ENCODE results near the gene RREB1.

The RREB1 gene

DNA sequence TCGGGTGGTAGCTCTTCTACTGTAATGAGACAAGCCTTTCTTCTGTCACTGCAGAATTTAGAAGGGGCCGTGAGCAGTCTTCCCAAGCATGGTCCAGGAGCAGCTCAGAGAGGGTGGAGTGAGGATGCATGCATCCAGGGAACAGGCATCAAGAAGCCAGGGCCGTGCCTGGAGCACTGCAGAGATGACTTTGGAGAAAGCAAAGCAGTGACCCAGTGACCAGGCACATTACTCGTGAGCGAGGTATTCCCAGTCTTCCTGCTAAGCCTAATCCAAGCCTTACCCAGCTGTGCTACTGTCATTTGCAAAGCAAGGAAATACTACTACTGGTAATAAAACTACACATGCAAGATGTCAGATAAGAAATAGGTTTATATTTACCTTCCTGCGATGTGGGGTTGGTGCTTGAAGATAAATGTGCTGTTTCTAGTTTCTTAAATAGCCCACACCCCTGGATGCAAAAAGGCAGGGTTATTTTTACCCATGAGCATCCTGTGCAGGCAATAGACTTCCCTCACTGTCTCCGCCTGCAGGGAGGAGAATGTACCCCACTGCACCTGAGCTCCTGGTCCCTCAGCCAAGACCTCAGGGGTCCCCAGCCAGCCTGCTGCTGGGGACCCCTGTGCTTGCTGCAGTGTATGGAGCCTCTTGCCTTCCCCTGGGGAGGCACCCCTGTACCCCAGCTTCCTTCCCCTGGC lies 142.3 kb downstream of the RREB1 start:
- H3K4me2 ChIP-seq (ENCODE audit: low read depth, low read length, poor library complexity, severe bottlenecking) = no peak overlapping the region
- no peaks in the 10 kb centered on the region for H3K36me3 ChIP-seq (ENCODE audit: low read length)
- no peaks in the 10 kb centered on the region for H4K20me1 ChIP-seq (ENCODE audit: low read depth, low read length)
- no peaks in the 10 kb centered on the region for H3F3A ChIP-seq (ENCODE audit: insufficient read depth)
- no peak overlapping the region for H3K4me3 ChIP-seq (ENCODE audit: insufficient read depth, low read length, poor library complexity, severe bottlenecking)
- H2AFZ ChIP-seq (ENCODE audit: low read depth, low read length, severe bottlenecking) = no peak overlapping the region
- H3K79me2 ChIP-seq (ENCODE audit: insufficient read depth, low read length) = no peaks in the 10 kb centered on the region
- no peaks in the 10 kb centered on the region for H3K9me3 ChIP-seq (ENCODE audit: insufficient read depth, low read length)
- no peaks in the 10 kb centered on the region for H3K27me3 ChIP-seq (ENCODE audit: low read length)
- no peak for TF ChIP-seq EZH2phosphoT487 (conservative IDR thresholded peaks at IDR 0.05; ENCODE audit: low read length)
- TF ChIP-seq, protein P1, sequence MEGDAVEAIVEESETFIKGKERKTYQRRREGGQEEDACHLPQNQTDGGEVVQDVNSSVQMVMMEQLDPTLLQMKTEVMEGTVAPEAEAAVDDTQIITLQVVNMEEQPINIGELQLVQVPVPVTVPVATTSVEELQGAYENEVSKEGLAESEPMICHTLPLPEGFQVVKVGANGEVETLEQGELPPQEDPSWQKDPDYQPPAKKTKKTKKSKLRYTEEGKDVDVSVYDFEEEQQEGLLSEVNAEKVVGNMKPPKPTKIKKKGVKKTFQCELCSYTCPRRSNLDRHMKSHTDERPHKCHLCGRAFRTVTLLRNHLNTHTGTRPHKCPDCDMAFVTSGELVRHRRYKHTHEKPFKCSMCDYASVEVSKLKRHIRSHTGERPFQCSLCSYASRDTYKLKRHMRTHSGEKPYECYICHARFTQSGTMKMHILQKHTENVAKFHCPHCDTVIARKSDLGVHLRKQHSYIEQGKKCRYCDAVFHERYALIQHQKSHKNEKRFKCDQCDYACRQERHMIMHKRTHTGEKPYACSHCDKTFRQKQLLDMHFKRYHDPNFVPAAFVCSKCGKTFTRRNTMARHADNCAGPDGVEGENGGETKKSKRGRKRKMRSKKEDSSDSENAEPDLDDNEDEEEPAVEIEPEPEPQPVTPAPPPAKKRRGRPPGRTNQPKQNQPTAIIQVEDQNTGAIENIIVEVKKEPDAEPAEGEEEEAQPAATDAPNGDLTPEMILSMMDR (IDR thresholded peaks at IDR 0.05; ENCODE audit: insufficient read depth, low read length, poor library complexity, severe bottlenecking) = no peak
- no peaks in the 10 kb centered on the region for H3K9me2 ChIP-seq (replicated peaks; ENCODE audit: insufficient read depth, low read length)
- H3K27ac ChIP-seq (ENCODE audit: low read depth, low read length) = no peak overlapping the region
- no peak overlapping the region for H3K9ac ChIP-seq (ENCODE audit: low read length)

- H3K36me3 ChIP-seq (ENCODE audit: low read length) = no peaks in the 10 kb centered on the region
- no peaks in the 10 kb centered on the region for H4K20me1 ChIP-seq (ENCODE audit: low read depth, low read length)
- no peak overlapping the region for H3K4me3 ChIP-seq (ENCODE audit: insufficient read depth, low read length, poor library complexity, severe bottlenecking)
- H3K27me3 ChIP-seq (ENCODE audit: low read length) = no peaks in the 10 kb centered on the region
- no peaks in the 10 kb centered on the region for H3K79me2 ChIP-seq (ENCODE audit: insufficient read depth, low read length)
- no peak for TF ChIP-seq EZH2phosphoT487 (conservative IDR thresholded peaks at IDR 0.05; ENCODE audit: low read length)
- TF ChIP-seq, protein P1 (IDR thresholded peaks at IDR 0.05; ENCODE audit: insufficient read depth, low read length, poor library complexity, severe bottlenecking) = no peak
- H3K27ac ChIP-seq (ENCODE audit: low read depth, low read length) = no peak overlapping the region
- H3K4me2 ChIP-seq (ENCODE audit: low read depth, low read length, poor library complexity, severe bottlenecking) = no peak overlapping the region
- no peak overlapping the region for H3K9ac ChIP-seq (ENCODE audit: low read length)
- H2AFZ ChIP-seq (ENCODE audit: low read depth, low read length, severe bottlenecking) = no peak overlapping the region
- no peaks in the 10 kb centered on the region for H3K9me2 ChIP-seq (replicated peaks; ENCODE audit: insufficient read depth, low read length)
- H3K9me3 ChIP-seq (ENCODE audit: insufficient read depth, low read length) = no peaks in the 10 kb centered on the region
- H3F3A ChIP-seq (ENCODE audit: insufficient read depth) = no peaks in the 10 kb centered on the region
Observed at GRCh38 chr6:7250812-7251211, 143.1 kb downstream of the RREB1 start.

DNA sequence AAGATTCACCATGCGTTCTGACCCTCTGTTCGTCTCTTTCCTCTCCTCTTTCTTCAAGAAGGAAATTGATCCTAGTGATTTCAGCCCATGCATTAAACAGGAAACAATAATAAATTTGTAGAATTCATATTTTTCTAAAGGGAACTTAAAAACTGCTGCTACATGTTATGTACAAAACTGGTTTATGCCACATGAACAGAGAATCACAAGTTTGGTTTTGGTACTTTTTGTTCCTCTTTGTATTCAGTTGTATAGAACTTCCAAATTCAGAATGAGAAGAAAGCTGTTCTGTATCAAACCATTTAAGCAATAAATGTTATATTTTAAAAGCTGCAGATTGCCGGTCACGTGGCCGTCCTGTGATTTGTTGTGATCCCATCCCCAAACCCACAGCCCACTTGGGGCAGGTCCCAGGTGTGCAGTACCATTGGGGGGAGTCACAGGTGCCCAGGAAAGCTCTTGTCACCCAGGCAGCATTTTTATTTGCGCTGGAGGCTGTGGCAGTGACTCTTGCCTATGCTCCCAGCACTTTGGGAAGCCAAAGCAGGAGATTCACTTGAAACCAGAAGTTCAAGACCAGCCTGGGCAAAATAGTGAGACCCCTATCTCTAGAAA lies 144.0 kb downstream of the RREB1 start:
- no peaks in the 10 kb centered on the region for H3K36me3 ChIP-seq (ENCODE audit: low read length)
- H3K9me2 ChIP-seq (replicated peaks; ENCODE audit: insufficient read depth, low read length) = no peaks in the 10 kb centered on the region
- H3K27me3 ChIP-seq (ENCODE audit: low read length) = no peaks in the 10 kb centered on the region
- no peaks in the 10 kb centered on the region for H3F3A ChIP-seq (ENCODE audit: insufficient read depth)
- H3K27ac ChIP-seq (ENCODE audit: low read depth, low read length) = no peak overlapping the region
- no peak overlapping the region for H3K4me3 ChIP-seq (ENCODE audit: insufficient read depth, low read length, poor library complexity, severe bottlenecking)
- H3K9me3 ChIP-seq (ENCODE audit: insufficient read depth, low read length) = no peaks in the 10 kb centered on the region
- TF ChIP-seq, protein P1 (IDR thresholded peaks at IDR 0.05; ENCODE audit: insufficient read depth, low read length, poor library complexity, severe bottlenecking) = no peak
- TF ChIP-seq EZH2phosphoT487 (conservative IDR thresholded peaks at IDR 0.05; ENCODE audit: low read length) = no peak
- H3K9ac ChIP-seq (ENCODE audit: low read length) = no peak overlapping the region
- H4K20me1 ChIP-seq (ENCODE audit: low read depth, low read length) = no peaks in the 10 kb centered on the region
- H2AFZ ChIP-seq (ENCODE audit: low read depth, low read length, severe bottlenecking) = no peak overlapping the region
- no peak overlapping the region for H3K4me2 ChIP-seq (ENCODE audit: low read depth, low read length, poor library complexity, severe bottlenecking)
- H3K79me2 ChIP-seq (ENCODE audit: insufficient read depth, low read length) = no peaks in the 10 kb centered on the region
